Activated naive CD4-positive, alpha-beta T cell treated with anti-CD3 and anti-CD28 coated beads, Interleukin-2, amount 10 ng/mL, durations not matched to agents 7 days and 5 days (primary cell): Measurements from ENCODE around the gene BACH2.

ENCODE experiments used
- CTCF ChIA-PET: fragments of 350-600 bp; sonication (Branson Sonifier 250); formaldehyde crosslinking; loops from one replicate; lab custom pipeline; 2021; ENCODE audit warnings: antibody characterized with exemption; lab: Charles Lee
- DNase-seq: peaks from one replicate; pipeline ENCODE4 v3.0.0-alpha.2; 2020
- H3K27ac Mint-ChIP-seq: one replicate; pipeline ENCODE4 v1.8.0; 2021; ENCODE audit warnings: mild to moderate bottlenecking, moderate library complexity, mixed read lengths
- H3K27me3 Mint-ChIP-seq: one replicate; pipeline ENCODE4 v1.8.0; 2021; ENCODE audit warnings: mild to moderate bottlenecking, mixed read lengths
- H3K36me3 Mint-ChIP-seq: one replicate; pipeline ENCODE4 v1.8.0; 2021; ENCODE audit warnings: mixed read lengths
- H3K4me1 Mint-ChIP-seq: one replicate; pipeline ENCODE4 v1.8.0; 2021; ENCODE audit warnings: mixed read lengths
- H3K4me3 Mint-ChIP-seq: one replicate; pipeline ENCODE4 v1.8.0; 2021; ENCODE audit warnings: mild to moderate bottlenecking, moderate library complexity, mixed read lengths
- H3K9me3 Mint-ChIP-seq: one replicate; pipeline ENCODE4 v1.8.0; 2021; ENCODE audit warnings: mixed read lengths

The BACH2 gene

DNA sequence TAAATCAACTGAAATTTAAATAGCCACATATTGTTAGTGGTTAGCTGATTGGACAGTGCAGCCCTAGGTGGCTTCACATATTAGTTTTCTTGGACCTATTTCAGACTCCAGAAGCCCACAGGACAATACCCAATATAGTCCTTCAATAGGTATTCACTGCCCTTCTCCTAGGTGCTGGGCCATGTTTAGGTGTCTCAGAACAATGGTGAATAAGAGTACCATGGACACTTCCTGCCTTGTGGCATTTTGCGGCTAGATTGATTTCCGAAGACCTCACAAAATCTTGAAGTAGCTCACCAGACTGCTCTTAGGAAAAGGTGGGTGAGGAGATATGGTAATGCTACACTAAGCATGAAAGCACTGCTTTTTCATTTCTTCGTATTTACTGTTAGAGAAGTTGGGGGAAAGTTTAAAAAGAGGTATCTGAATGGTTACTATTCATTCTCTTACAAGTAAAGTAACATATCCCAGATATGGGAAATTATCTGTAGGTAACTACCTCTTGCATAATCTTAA lies 203.0 kb downstream of the BACH2 start:
- Mint-ChIP-seq H3K9me3 (no peaks in the 10 kb centered on the region), H3K36me3 (peaks cover 40% of the 10 kb centered on the region), H3K4me1 (peaks cover 75% of the 10 kb centered on the region), H3K27me3 (no peaks in the 10 kb centered on the region), H3K27ac (no peak overlapping the region), H3K4me3 (no peak overlapping the region)
- CTCF ChIA-PET, result interaction anchor here (3.0 kb wide), 1 partner anchor 12 kb away, joined by 8 read pairs; no protein-coding TSS in a partner anchor
- no peak for DNase-seq

- no peak for DNase-seq
- H3K4me1 Mint-ChIP-seq, result peaks cover 68% of the 10 kb centered on the region
- H3K27me3 Mint-ChIP-seq, result peaks cover 3% of the 10 kb centered on the region
- H3K27ac Mint-ChIP-seq, result no peak overlapping the region
- no peaks in the 10 kb centered on the region for H3K9me3 Mint-ChIP-seq
- H3K36me3 Mint-ChIP-seq, result peaks cover 56% of the 10 kb centered on the region
- CTCF ChIA-PET, result no interaction called here
- H3K4me3 Mint-ChIP-seq, result no peak overlapping the region
Measured at GRCh38 chr6:90090866-90091265, 205.8 kb downstream of the BACH2 start.

DNA sequence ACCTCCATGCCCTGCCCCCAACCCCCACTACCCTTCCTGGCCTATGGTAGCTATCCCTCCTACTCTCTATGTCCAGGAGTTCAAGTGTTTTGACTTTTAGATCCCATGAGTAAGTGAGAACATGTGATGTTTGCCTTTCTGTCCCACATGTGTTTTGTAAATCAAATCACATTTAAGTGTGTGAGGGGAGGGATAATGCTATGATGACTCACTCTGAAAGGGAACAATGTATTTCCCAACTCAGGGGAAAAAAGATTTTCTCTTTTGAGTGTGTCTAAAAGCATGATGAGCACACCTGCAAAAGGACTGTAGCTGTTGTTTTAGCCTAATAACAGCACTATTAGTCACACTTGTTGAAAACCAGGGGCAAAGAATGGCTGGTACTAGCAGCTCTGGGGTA lies 208.6 kb downstream of the BACH2 start:
- Mint-ChIP-seq H3K27ac (no peak overlapping the region), H3K9me3 (no peaks in the 10 kb centered on the region), H3K4me3 (no peak overlapping the region), H3K36me3 (peaks cover 52% of the 10 kb centered on the region), H3K27me3 (peaks cover 3% of the 10 kb centered on the region), H3K4me1 (peaks cover 73% of the 10 kb centered on the region)
- no peak for DNase-seq
- CTCF ChIA-PET, result interaction anchor here (1.0 kb wide), 1 partner anchor 10 kb away, joined by 4 read pairs; no protein-coding TSS in a partner anchor

GRCh38 chr6:90087106-90087833 lies 209.4 kb downstream of the BACH2 start:
- Mint-ChIP-seq H3K36me3 (peaks cover 48% of the 10 kb centered on the region), H3K9me3 (no peaks in the 10 kb centered on the region), H3K27me3 (peaks cover 3% of the 10 kb centered on the region), H3K4me1 (peaks cover 80% of the 10 kb centered on the region), H3K4me3 (no peak overlapping the region), H3K27ac (no peak overlapping the region)
- DNase-seq, result no peak
- CTCF ChIA-PET, result no interaction called here

GRCh38 chr6:90086517-90086916 lies 210.1 kb downstream of the BACH2 start:
- H3K36me3 Mint-ChIP-seq, result peaks cover 49% of the 10 kb centered on the region
- H3K4me3 Mint-ChIP-seq, result no peak overlapping the region
- peak overlapping the region; percentile 58 for H3K27ac Mint-ChIP-seq
- CTCF ChIA-PET, result no interaction called here
- peaks cover 3% of the 10 kb centered on the region for H3K27me3 Mint-ChIP-seq
- peaks cover 87% of the 10 kb centered on the region for H3K4me1 Mint-ChIP-seq
- H3K9me3 Mint-ChIP-seq, result no peaks in the 10 kb centered on the region
- DNase-seq, result no peak

DNA sequence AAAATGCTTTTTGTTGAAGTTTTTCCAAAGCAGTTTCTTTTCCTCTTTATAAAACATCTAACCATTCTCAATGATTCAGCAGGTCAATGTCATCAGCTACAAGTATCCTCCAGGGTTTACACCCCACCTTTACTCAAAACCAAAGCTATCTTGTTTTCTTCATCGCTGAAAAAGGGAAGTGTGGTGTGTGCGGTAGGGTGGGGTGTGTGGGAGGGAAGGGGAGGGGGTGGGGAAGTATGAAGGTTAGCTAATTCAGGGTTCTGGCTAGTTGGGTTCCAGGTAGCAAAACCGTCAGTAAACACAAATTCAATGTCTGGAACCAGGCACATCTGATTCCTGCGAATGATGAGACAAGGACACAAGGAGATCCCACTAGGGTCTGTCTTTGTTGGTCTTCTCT lies 212.8 kb downstream of the BACH2 start:
- DNase-seq, result peak; percentile 67
- CTCF ChIA-PET, result interaction anchor here (0.9 to 4.0 kb wide), 9 partner anchors 10 to 315 kb away, joined by 3 to 13 read pairs (median 4); no protein-coding TSS in a partner anchor
- peaks cover 47% of the 10 kb centered on the region for H3K36me3 Mint-ChIP-seq
- H3K9me3 Mint-ChIP-seq, result no peaks in the 10 kb centered on the region
- peaks cover 82% of the 10 kb centered on the region for H3K4me1 Mint-ChIP-seq
- H3K27ac Mint-ChIP-seq, result peak overlapping the region; percentile 73
- peak overlapping the region; percentile 37 for H3K4me3 Mint-ChIP-seq
- H3K27me3 Mint-ChIP-seq, result peaks cover 3% of the 10 kb centered on the region

- Mint-ChIP-seq H3K27me3 (peaks cover 3% of the 10 kb centered on the region), H3K4me1 (peaks cover 86% of the 10 kb centered on the region), H3K9me3 (no peaks in the 10 kb centered on the region), H3K36me3 (peaks cover 48% of the 10 kb centered on the region), H3K27ac (peak overlapping the region; percentile 78), H3K4me3 (peak overlapping the region; percentile 22)
- CTCF ChIA-PET, result interaction anchor here (0.8 to 4.0 kb wide), 16 partner anchors 12 to 392 kb away, joined by 3 to 13 read pairs (median 3); no protein-coding TSS in a partner anchor
- DNase-seq, result no peak
Measured at GRCh38 chr6:90082847-90083246, 213.8 kb downstream of the BACH2 start.

DNA sequence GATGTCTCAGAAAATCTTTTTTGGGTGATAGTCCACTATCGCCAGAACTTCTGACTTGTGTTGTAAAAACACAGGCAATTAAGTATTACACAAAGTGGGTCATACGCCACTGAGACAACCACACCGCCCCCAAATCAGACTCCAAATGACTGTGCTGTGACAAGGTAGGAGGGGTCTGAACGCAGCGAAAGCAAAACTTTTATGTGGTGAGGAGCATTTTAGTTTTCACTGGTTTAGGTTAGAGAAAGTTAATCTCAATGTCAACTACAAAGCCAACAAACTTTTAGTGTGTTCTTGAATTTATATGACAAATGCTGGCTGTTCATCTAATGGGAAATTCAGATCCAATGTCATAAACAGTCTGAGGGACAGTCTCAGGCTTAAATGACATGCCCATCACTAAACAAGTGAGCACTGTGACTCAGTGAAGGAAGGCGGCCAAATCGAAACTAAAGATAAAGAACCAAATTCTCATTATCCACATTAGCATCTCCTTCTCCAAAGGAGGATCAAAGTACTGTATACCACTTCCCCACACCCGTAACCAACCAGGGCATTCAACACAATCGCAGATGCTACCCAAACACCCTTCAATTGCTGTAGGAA lies 215.7 kb downstream of the BACH2 start:
- no peaks in the 10 kb centered on the region for H3K27me3 Mint-ChIP-seq
- H3K9me3 Mint-ChIP-seq, result no peaks in the 10 kb centered on the region
- DNase-seq, result peak; percentile 87
- H3K36me3 Mint-ChIP-seq, result peaks cover 46% of the 10 kb centered on the region
- peak overlapping the region; percentile 99 for H3K27ac Mint-ChIP-seq
- H3K4me1 Mint-ChIP-seq, result peaks cover 88% of the 10 kb centered on the region
- CTCF ChIA-PET, result interaction anchor here (1.0 to 4.0 kb wide), 4 partner anchors 18 to 136 kb away, joined by 3 to 13 read pairs (median 4); no protein-coding TSS in a partner anchor
- peak overlapping the region; percentile 92 for H3K4me3 Mint-ChIP-seq

DNA sequence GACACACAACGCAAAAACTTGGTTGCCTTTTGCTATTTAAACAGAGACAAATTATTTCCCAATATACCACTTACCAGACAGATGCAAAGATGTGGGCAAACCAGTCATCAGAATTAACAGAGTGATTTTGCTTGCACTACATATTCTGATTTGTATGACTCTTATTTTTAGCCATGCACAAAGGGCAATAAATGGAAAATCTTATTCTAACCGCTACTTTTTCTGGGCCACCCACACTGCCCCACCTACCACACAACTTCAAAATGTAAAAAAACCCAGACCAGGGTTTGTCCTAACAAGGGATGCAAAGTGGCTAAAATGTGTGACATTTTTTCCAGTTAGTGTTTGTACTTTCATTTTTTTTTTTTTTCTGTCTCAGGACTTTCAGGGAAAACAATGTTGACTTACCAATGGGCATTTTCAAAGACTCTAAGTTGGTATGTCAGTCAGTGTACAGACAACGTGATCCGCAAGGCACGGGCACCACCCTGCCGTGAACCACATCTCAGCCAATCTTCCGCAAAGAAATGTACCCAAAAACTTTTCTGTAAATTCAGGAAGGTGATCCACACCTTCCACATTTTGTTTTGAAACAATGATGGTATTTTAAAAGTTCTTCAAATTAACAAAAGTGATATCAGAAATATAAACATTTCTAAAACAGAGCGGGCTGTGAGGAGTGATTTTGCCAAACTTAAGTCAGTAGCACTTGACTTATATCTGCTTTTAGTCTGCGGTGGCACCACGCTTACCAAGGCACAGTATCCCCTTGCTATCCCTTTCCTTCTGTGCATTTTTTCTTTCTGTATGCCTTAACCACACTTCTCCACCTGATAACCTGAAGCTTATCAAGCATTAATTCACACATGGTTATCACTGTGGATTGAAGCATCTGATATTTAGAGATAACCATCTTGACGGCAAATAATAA lies 216.8 kb downstream of the BACH2 start:
- Mint-ChIP-seq H3K27me3 (no peaks in the 10 kb centered on the region), H3K4me3 (peak overlapping the region; percentile 92), H3K4me1 (peaks cover 86% of the 10 kb centered on the region), H3K27ac (peak overlapping the region; percentile 99), H3K9me3 (no peaks in the 10 kb centered on the region), H3K36me3 (peaks cover 42% of the 10 kb centered on the region)
- CTCF ChIA-PET, result interaction anchor here (1.0 to 1.1 kb wide), 2 partner anchors 29 to 135 kb away, joined by 3 read pairs; no protein-coding TSS in a partner anchor
- peak; percentile 48 for DNase-seq

- no peaks in the 10 kb centered on the region for H3K9me3 Mint-ChIP-seq
- peak; percentile 57 for DNase-seq
- peaks cover 86% of the 10 kb centered on the region for H3K4me1 Mint-ChIP-seq
- CTCF ChIA-PET, result interaction anchor here (0.6 to 1.1 kb wide), 5 partner anchors 99 to 549 kb away, joined by 3 to 4 read pairs (median 3); no protein-coding TSS in a partner anchor
- H3K36me3 Mint-ChIP-seq, result peaks cover 46% of the 10 kb centered on the region
- H3K27me3 Mint-ChIP-seq, result no peaks in the 10 kb centered on the region
- H3K4me3 Mint-ChIP-seq, result peak overlapping the region; percentile 92
- peak overlapping the region; percentile 99 for H3K27ac Mint-ChIP-seq
Measured at GRCh38 chr6:90078513-90079289, 217.9 kb downstream of the BACH2 start.

DNA sequence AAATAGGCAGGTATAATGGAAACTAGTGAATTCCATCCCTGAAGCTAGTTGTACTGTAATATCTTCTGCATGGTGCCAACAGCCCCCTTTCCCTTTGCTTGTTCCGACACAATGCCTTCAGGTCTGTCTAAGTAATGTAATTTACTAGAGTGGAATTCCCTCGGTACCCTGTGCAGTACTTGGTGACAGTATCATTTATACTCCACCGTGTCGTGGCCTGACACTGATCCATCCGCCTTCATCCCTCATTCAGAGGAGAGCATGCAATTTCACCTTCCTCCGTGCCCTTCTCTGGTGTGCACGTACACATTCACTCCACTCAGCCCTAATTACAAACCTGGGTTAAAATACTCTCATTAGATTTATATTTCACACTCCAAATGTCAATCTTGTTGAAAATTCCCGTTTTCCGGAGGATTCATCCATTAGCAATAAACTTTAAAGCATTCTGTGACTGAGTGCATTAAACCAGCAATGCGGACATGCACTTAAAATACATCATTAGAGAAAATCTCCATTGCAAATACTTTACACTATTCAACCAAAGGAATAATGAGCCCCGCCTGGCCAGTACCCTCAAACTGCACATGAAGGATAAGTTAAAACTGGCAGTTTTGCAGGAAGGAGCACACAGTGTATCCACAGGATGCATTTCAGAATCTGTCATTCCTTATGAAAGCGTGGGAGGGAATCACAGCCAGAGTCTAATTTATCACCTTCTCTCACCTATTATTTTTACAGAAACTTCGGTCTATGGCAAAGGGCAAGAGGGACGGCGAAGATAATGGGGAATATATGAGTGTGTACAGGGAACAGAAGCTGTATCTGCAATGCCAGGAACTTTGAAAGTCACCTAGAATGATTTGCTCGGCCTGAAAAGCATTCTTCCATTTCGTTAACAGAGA lies 219.9 kb downstream of the BACH2 start:
- CTCF ChIA-PET, result no interaction called here
- no peaks in the 10 kb centered on the region for H3K9me3 Mint-ChIP-seq
- no peak overlapping the region for H3K27ac Mint-ChIP-seq
- peaks cover 59% of the 10 kb centered on the region for H3K36me3 Mint-ChIP-seq
- peaks cover 86% of the 10 kb centered on the region for H3K4me1 Mint-ChIP-seq
- DNase-seq, result no peak
- H3K4me3 Mint-ChIP-seq, result peak overlapping the region; percentile 8
- no peaks in the 10 kb centered on the region for H3K27me3 Mint-ChIP-seq

DNA sequence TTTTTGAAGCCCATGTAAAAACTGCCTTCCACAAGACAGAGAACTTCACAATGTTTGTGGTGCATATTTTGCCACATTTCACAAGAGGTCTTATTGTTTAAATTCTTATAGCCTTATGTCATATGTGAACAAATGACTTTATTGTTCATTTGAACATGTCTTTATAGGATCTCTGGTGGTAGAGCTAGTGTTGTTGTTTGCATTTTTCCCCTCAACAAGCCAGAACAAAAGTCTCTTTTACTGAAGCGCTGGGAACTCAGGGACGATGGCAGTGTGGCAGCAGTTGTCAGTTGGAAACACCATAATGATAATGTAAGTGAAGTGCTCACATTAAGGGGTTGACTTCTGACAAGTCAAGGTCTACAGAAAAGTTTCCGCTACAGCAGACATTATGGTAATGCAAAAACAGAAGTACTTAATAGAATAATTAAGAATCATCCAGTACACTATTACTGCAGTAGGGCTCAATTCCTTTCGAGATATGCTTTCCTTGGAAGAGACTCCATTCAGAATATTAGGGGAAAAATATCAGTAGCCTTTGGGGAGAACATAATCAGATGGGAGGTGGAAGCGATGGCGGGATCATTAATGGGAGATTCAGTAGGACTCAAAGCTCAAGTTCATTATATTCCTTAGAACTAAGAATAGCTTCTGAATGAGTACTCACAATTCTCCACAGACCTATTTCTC lies 222.3 kb downstream of the BACH2 start:
- Mint-ChIP-seq H3K4me3 (no peak overlapping the region), H3K36me3 (peaks cover 68% of the 10 kb centered on the region), H3K4me1 (peaks cover 87% of the 10 kb centered on the region), H3K9me3 (no peaks in the 10 kb centered on the region), H3K27ac (no peak overlapping the region), H3K27me3 (no peaks in the 10 kb centered on the region)
- DNase-seq, result no peak
- CTCF ChIA-PET, result no interaction called here
